Gastrocnemius medialis (tissue), 4 donors: ENCODE results near the gene ITPR2.

Source experiments
- POLR2A ChIP-seq, 2 donors: fragments of 450-650 bp; IDR thresholded peaks; one replicate each; pipeline ENCODE4 v1.6.1; 2017; ENCODE audit warnings: antibody characterized with exemption in 2 of 2, mild to moderate bottlenecking in 2 of 2, moderate library complexity in 2 of 2
- TF ChIP-seq, protein P1 (sequence below), 5 experiments: fragments of 450-650 bp in 3 of 5; fragments of 200-600 bp in 2 of 5; sonication (generic) in 2 of 5; IDR thresholded peaks in 4 of 5; conservative IDR thresholded peaks in 1 of 5; 1 replicate in 4 of 5; 2 replicates in 1 of 5; pipeline ENCODE4 v1.5.1; 2016 to 2019; ENCODE audit warnings: antibody characterized with exemption in 5 of 5, mild to moderate bottlenecking in 3 of 5, moderate library complexity in 3 of 5

DNA sequence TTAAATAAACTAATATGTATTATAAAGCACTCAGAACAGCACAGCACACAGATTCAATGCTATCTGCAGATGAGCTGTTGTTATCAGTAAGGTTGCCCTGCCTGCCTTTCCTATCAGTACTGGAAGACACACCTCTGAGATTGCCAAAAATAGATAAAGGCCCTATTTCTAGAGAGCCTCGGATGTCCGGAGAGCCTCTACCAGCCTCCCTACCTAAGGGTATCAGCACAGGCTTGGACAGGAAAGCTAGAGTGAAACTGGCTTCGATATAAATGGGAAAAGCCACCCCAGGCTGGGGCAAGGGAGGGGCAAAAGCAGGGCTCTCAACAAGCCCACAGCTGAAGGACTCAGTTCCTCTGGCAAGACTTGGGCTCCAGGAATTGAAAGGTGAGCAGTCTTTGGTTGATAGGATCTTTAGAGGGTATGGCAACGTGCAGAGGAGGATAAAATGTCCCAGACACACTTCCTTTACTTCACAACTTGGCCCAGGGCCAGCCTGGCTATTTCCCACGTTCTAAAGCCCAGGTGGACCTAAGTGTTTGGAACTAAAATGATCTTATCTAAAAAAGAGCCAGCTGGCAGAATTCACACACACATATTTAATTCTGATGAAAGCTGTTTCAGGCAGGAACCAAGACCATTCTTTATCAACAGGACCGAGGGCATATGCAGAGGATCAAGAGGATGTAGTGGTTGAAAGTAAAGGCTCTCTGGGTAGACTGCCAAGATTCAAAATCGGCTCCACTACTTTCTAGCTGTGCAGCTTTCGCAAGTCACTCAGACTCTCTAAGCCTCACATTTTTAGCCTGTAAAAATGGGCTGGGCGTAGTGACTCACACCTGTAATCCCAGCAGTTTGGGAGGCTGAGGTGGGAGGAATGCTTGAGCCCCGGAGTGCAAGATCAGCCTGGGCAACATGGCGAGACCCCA lies 37.8 kb upstream of the ITPR2 start:
- TF ChIP-seq, protein P1, sequence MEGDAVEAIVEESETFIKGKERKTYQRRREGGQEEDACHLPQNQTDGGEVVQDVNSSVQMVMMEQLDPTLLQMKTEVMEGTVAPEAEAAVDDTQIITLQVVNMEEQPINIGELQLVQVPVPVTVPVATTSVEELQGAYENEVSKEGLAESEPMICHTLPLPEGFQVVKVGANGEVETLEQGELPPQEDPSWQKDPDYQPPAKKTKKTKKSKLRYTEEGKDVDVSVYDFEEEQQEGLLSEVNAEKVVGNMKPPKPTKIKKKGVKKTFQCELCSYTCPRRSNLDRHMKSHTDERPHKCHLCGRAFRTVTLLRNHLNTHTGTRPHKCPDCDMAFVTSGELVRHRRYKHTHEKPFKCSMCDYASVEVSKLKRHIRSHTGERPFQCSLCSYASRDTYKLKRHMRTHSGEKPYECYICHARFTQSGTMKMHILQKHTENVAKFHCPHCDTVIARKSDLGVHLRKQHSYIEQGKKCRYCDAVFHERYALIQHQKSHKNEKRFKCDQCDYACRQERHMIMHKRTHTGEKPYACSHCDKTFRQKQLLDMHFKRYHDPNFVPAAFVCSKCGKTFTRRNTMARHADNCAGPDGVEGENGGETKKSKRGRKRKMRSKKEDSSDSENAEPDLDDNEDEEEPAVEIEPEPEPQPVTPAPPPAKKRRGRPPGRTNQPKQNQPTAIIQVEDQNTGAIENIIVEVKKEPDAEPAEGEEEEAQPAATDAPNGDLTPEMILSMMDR (IDR thresholded peaks at IDR 0.05 in 4 of 5, conservative IDR thresholded peaks at IDR 0.05 in 1 of 5), result no peak
- TF ChIP-seq POLR2A (IDR thresholded peaks at IDR 0.05), result no peak
